BLaER1 (cell line): ENCODE measurements around the gene FOXL2NB.

ENCODE experiments used
- H3K27ac ChIP-seq: shearing (Covaris generic); formaldehyde crosslinking; 2 replicates; pipeline ENCODE4 v1.8.1; 2022
- H3K27me3 ChIP-seq: shearing (Covaris generic); formaldehyde crosslinking; 2 replicates; pipeline ENCODE4 v1.8.1; 2022
- H3K36me3 ChIP-seq: shearing (Covaris generic); formaldehyde crosslinking; 2 replicates; pipeline ENCODE4 v1.8.1; 2022
- H3K4me1 ChIP-seq: shearing (Covaris generic); formaldehyde crosslinking; 2 replicates; pipeline ENCODE4 v1.8.1; 2022
- H3K4me2 ChIP-seq: shearing (Covaris generic); formaldehyde crosslinking; 2 replicates; pipeline ENCODE4 v1.8.1; 2022
- H3K4me3 ChIP-seq: shearing (Covaris generic); formaldehyde crosslinking; 2 replicates; pipeline ENCODE4 v1.8.1; 2022
- H3K9ac ChIP-seq: shearing (Covaris generic); formaldehyde crosslinking; 2 replicates; pipeline ENCODE4 v1.8.1; 2022
- H3K9me3 ChIP-seq: shearing (Covaris generic); formaldehyde crosslinking; 2 replicates; pipeline ENCODE4 v1.8.1; 2022
- H4K20me1 ChIP-seq: shearing (Covaris generic); formaldehyde crosslinking; 2 replicates; pipeline ENCODE4 v1.8.1; 2022
- Cebpa-rat ChIP-seq: shearing (Covaris generic); IDR thresholded peaks from 2 replicates; pipeline ENCODE4 v1.8.1; 2022

FOXL2NB gene

DNA sequence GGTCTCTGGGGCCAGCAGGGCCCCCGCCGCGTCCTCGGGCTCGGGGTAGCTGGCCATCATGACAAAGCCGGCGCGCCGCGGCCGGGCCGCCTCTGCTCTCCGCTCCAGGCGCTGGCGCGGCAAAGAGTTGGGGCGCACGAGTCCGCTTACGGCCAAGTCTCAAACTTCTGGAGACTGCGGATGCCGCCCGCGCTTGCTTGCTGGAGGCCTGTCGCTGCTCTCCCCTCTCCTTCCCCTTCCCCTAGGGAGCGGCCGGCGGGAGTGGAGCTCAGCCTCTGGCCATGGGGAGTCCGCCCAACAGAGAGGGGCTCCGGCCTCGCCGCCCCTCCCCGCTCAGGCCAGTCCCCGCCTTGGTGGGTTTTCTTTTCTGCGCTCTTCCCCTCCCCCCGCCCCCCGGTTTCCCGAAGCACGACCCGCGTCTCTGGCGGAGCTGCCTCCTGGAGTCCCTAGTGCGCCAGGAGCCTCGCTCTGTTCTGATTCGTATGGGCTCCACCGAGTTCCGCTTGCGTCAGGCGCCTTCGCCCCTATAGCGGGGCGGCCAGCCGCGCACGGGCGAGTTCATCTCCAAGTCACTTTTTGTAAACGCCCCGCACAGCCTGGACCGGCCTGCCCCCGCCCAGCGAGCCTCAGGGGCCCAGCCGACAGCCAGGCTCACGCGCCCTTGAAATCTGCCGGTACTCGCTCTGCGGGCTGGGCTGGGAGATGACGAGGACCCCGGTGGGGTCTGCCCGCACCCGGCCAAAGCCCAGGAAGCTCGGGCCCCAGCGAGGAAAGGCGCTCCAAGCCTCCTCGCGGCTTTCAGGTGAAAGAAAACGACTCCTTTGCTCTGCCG lies at the start of gene FOXL2NB, which contains the start of gene FOXL2:
FOXL2NB (plus strand) TSS at position 555 of the 832 bp plus-strand sequence; CDS start at position 703, 148 bp downstream.
FOXL2 (minus strand) TSS at position 475 of the 832 bp plus-strand sequence; CDS start at position 60, 415 bp downstream.
- Histone ChIP-seq H3K9me3 (peaks cover 3% of the 10 kb centered on the region; the same call in 1 of the 2 replicates), H3K9ac (no peak within 1 kb of the TSS), H3K4me1 (peaks cover 35% of the 10 kb centered on the region), H3K4me2 (peak within 1 kb of the TSS; percentile 76), H3K36me3 (no peaks in the 10 kb centered on the region), H3K27me3 (peaks cover 100% of the 10 kb centered on the region), H3K4me3 (peak within 1 kb of the TSS; percentile 58), H4K20me1 (peaks cover 100% of the 10 kb centered on the region), H3K27ac (no peak within 1 kb of the TSS)
- no peak for TF ChIP-seq Cebpa-rat

DNA sequence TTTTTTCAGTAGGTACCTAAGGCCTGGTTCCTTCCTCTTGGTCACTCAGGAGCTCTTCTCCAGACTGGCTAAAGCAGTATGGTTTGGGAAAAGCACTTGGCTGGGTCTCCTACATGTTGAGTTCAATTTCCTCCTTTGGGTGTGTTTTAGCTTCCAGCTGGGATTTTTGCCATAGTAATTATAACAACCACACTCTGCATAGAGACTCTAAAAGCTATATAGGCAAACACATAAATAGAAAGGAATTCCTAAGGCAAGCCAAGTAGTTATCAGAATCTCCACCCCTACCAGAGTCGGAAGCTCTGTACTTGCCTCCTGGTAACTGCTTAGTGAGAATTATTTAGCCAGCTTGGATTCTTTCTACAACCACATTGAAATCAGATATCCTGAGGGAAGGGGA lies 48.7 kb upstream of the FOXL2NB start:
- no peaks in the 10 kb centered on the region for H3K9me3 ChIP-seq
- no peaks in the 10 kb centered on the region for H3K27me3 ChIP-seq
- no peak overlapping the region for H3K4me2 ChIP-seq
- no peak for TF ChIP-seq Cebpa-rat
- no peaks in the 10 kb centered on the region for H3K36me3 ChIP-seq
- no peaks in the 10 kb centered on the region for H3K4me1 ChIP-seq
- H4K20me1 ChIP-seq: no peaks in the 10 kb centered on the region
- no peak overlapping the region for H3K9ac ChIP-seq
- no peak overlapping the region for H3K4me3 ChIP-seq
- no peak overlapping the region for H3K27ac ChIP-seq

DNA sequence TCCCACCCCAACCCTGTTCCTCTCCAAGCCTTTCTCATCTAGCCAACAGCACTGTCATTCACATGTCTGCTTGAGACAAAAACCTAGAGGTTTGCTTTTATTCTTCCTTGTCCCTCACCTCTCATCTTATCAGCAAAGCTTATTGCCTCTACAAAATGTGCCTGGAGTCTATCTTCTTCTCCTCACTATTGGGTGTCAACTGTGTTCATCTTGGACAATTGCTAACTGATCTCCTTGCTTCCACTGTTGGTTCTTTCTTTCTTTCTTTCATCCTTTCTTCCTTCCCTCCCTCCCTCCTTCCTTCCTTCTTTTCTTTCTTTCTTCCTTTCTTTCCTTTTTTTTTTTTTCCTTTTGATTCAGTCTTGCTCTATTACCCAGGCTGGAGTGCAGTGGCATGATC lies 48.3 kb upstream of the FOXL2NB start:
- H3K9me3 ChIP-seq: no peaks in the 10 kb centered on the region
- no peaks in the 10 kb centered on the region for H3K27me3 ChIP-seq
- no peaks in the 10 kb centered on the region for H4K20me1 ChIP-seq
- H3K27ac ChIP-seq: no peak overlapping the region
- no peaks in the 10 kb centered on the region for H3K36me3 ChIP-seq
- no peak overlapping the region for H3K9ac ChIP-seq
- no peaks in the 10 kb centered on the region for H3K4me1 ChIP-seq
- no peak for TF ChIP-seq Cebpa-rat
- H3K4me3 ChIP-seq: no peak overlapping the region
- no peak overlapping the region for H3K4me2 ChIP-seq

DNA sequence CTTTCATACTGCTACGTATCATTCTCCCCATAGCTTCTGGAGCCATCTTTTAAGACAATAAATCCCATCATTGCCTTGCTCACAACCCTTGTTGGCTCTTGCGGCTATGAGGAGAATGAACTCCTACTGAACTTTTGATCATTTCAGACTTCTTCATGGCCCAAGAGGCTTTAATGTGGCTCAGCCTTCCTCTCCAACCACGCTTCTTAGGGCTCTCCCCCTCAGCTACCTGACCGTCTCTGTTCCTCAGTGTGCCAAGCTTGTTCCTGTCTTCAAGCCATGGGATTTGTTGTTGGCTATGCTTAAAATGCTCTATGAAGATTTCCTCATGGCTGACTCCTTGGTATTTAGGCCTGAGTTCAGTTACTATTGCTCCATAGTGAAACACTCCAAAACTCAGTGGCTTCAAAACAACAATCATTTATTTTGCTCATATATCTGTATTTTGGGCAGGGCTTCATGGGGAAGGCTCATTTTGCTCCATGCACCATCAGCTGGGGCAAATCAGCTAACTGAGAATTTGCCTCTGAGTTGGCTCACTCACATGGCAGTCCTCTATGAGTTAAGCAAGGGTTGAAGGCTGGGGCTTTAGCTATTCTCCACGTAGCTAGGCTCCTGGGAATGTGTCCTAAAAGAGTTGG lies 47.5 kb upstream of the FOXL2NB start:
- no peaks in the 10 kb centered on the region for H3K27me3 ChIP-seq
- H3K27ac ChIP-seq: no peak overlapping the region
- no peaks in the 10 kb centered on the region for H4K20me1 ChIP-seq
- TF ChIP-seq Cebpa-rat: no peak
- H3K36me3 ChIP-seq: no peaks in the 10 kb centered on the region
- H3K9me3 ChIP-seq: no peaks in the 10 kb centered on the region
- H3K9ac ChIP-seq: no peak overlapping the region
- no peak overlapping the region for H3K4me2 ChIP-seq
- H3K4me1 ChIP-seq: no peaks in the 10 kb centered on the region
- no peak overlapping the region for H3K4me3 ChIP-seq

DNA sequence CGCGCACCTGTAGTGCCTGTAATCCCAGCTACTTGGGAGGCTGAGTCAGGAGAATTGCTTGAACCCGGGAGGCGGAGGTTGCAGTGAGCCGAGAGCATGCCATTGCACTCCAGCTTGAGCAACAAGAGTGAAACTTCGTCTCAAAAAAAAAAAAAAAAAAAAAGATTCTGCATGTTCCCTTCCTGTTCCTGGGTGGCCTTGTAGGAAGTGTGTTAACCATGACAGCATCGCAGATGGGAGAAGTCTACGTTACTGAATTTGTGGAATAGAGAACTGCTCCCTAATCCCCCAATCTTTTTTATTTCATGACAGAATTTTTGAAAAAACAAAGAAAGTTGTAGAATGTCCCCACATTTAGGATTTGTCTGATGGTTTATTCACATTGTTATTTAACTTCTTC lies 45.5 kb upstream of the FOXL2NB start:
- no peaks in the 10 kb centered on the region for H3K9me3 ChIP-seq
- no peak overlapping the region for H3K9ac ChIP-seq
- H4K20me1 ChIP-seq: no peaks in the 10 kb centered on the region
- no peak for TF ChIP-seq Cebpa-rat
- no peaks in the 10 kb centered on the region for H3K36me3 ChIP-seq
- no peak overlapping the region for H3K4me3 ChIP-seq
- no peak overlapping the region for H3K4me2 ChIP-seq
- no peaks in the 10 kb centered on the region for H3K4me1 ChIP-seq
- H3K27ac ChIP-seq: no peak overlapping the region
- no peaks in the 10 kb centered on the region for H3K27me3 ChIP-seq

DNA sequence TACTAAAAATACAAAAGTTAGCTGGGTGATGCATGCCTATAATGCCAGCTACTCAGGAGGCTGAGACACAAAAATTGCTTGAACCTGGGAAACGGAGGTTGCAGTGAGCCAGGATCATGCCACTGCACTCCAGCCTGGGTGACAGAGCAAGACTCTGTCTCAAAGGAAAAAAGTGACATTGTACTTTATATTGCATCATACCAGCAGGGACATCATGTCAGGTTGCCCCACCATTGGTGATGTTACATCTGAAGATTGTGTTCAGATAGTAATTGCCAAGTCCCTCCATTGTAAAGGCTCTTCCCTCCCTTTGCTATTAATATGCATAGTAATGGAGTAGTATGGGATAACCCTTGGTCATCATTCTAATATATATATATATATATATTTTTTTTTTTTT lies 44.8 kb upstream of the FOXL2NB start:
- no peaks in the 10 kb centered on the region for H3K9me3 ChIP-seq
- no peaks in the 10 kb centered on the region for H3K4me1 ChIP-seq
- no peaks in the 10 kb centered on the region for H3K27me3 ChIP-seq
- no peak overlapping the region for H3K9ac ChIP-seq
- no peak overlapping the region for H3K4me3 ChIP-seq
- no peak overlapping the region for H3K27ac ChIP-seq
- H3K36me3 ChIP-seq: no peaks in the 10 kb centered on the region
- no peak overlapping the region for H3K4me2 ChIP-seq
- H4K20me1 ChIP-seq: no peaks in the 10 kb centered on the region
- 0 out of 2 replicates have a peak, but pooled peaks have one; percentile 37 for TF ChIP-seq Cebpa-rat

DNA sequence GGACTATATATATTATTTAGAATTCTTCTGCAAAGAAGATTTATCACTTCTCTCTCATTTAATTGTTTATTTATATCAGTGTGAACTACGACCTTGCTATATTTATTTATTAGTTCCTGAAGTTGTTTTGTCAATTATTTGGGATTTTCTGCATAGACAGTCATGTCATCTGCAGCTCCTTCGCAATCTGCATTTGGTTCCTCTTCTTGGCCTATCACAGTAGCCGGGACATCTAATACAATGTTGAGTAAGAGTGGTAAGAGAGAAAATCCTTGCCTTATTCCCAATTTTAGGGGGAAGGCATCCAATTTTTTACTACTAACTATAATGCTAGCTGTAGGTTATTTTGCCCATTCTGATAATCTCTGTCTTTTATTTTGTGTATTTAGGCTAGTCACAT lies 39.5 kb upstream of the FOXL2NB start:
- H4K20me1 ChIP-seq: no peaks in the 10 kb centered on the region
- no peak overlapping the region for H3K4me3 ChIP-seq
- H3K4me2 ChIP-seq: no peak overlapping the region
- H3K27me3 ChIP-seq: no peaks in the 10 kb centered on the region
- H3K9ac ChIP-seq: no peak overlapping the region
- no peaks in the 10 kb centered on the region for H3K36me3 ChIP-seq
- H3K4me1 ChIP-seq: no peaks in the 10 kb centered on the region
- no peaks in the 10 kb centered on the region for H3K9me3 ChIP-seq
- TF ChIP-seq Cebpa-rat: no peak
- no peak overlapping the region for H3K27ac ChIP-seq

DNA sequence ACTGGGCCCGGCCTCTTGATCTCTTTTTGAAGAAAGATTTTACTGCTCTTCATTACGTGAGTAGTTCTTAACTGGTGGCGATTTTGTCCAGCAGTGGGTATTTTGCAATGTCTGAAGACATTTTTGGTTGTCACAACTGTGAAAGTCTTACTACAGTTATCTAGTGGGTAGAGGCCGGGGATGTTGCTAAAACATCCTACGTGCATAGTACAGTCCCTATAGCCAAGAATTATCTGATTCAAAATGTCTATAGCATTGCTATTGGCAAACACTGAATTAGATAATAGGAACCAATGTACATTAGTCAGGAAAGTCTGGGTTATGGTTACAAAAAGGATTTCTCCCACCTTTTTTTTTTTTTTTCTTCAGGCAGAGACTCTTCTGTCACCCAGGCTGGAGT lies 38.2 kb upstream of the FOXL2NB start:
- no peak overlapping the region for H3K4me2 ChIP-seq
- H3K9ac ChIP-seq: no peak overlapping the region
- H3K27ac ChIP-seq: no peak overlapping the region
- H3K4me1 ChIP-seq: no peaks in the 10 kb centered on the region
- no peaks in the 10 kb centered on the region for H3K9me3 ChIP-seq
- no peak for TF ChIP-seq Cebpa-rat
- no peaks in the 10 kb centered on the region for H3K36me3 ChIP-seq
- no peaks in the 10 kb centered on the region for H3K27me3 ChIP-seq
- H3K4me3 ChIP-seq: no peak overlapping the region
- no peaks in the 10 kb centered on the region for H4K20me1 ChIP-seq

DNA sequence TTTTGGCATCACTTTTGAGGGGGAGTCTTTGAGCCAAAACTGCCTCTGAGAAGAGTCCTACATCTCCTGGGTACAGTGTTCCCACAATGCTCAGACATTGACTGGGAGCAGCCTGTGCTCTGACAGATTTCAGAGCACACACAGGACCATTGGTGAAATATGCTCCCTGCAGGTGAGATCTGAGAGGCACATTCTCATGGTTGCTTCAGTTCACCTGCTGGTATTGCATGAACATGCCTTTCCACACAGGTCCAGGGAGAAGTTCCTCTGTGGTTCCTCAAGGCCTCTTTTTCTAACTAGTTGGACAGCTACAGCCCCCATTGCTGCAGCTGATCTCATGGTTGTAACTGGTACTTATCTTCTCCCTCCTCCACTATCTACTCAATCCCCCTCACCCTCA lies 37.1 kb upstream of the FOXL2NB start:
- H3K4me2 ChIP-seq: no peak overlapping the region

DNA sequence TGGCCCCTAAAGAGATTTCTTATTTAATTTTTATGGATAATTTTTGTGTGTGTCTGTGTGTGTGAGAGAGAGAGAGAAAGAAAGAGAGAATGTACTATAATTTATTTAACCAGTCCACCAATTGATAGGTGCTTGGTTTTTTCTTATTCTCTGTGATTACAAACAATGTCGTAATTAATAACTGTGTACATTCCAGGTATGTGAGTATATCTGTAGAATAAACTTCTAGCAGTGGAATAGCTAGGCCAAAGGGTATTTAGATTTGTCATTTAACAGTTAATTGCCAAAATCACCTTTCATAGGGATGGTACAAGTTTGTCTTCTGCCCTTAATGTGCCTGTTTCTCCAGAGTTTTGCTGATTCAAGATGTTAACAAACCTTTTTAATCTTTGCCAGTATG lies 35.4 kb upstream of the FOXL2NB start:
- H3K9ac ChIP-seq: no peak overlapping the region
- H3K4me2 ChIP-seq: no peak overlapping the region
- no peaks in the 10 kb centered on the region for H4K20me1 ChIP-seq
- no peaks in the 10 kb centered on the region for H3K9me3 ChIP-seq
- no peaks in the 10 kb centered on the region for H3K27me3 ChIP-seq
- no peak for TF ChIP-seq Cebpa-rat
- H3K4me3 ChIP-seq: no peak overlapping the region
- H3K36me3 ChIP-seq: no peaks in the 10 kb centered on the region
- H3K4me1 ChIP-seq: peaks cover 8% of the 10 kb centered on the region; the same call in 1 of the 2 replicates
- no peak overlapping the region for H3K27ac ChIP-seq

More for the DNA sequence above, 37.1 kb upstream of the FOXL2NB start:
- no peak for TF ChIP-seq Cebpa-rat
- Histone ChIP-seq H3K27me3 (no peaks in the 10 kb centered on the region), H3K4me3 (no peak overlapping the region), H3K9ac (no peak overlapping the region), H3K9me3 (no peaks in the 10 kb centered on the region), H4K20me1 (no peaks in the 10 kb centered on the region), H3K36me3 (no peaks in the 10 kb centered on the region), H3K27ac (no peak overlapping the region), H3K4me1 (peaks cover 4% of the 10 kb centered on the region; the same call in 1 of the 2 replicates)
